Ascending aorta (tissue), 2 donors: ENCODE measurements around the gene MIPEP. TPM values are rescaled to one million over a fixed set of nuclear protein-coding genes. Genes with fewer than 3 reads are reported as not detected.

ENCODE experiments used
- DNase-seq, 2 donors: peaks; one replicate each; pipeline ENCODE4 v3.0.0-alpha.2; 2019; ENCODE audit warnings: low spot score in 2 of 2
- H3K27ac ChIP-seq, 2 donors: fragments of 200-600 bp; sonication (generic); one replicate each; pipeline ENCODE4 v1.5.1; 2016 to 2017; ENCODE audit warnings: mild to moderate bottlenecking in 1 of 2
- H3K27me3 ChIP-seq: fragments of 200-600 bp; sonication (generic); one replicate; pipeline ENCODE4 v1.5.1; 2017
- H3K36me3 ChIP-seq, 2 donors: fragments of 200-600 bp; sonication (generic); one replicate each; pipeline ENCODE4 v1.5.1; 2016
- H3K4me1 ChIP-seq, 2 donors: fragments of 200-600 bp; sonication (generic); one replicate each; pipeline ENCODE4 v1.5.1; 2016 to 2017; ENCODE audit warnings: mild to moderate bottlenecking in 1 of 2
- H3K4me3 ChIP-seq, 2 donors: fragments of 200-600 bp; sonication (generic); one replicate each; pipeline ENCODE4 v1.5.1; 2016 to 2017; ENCODE audit warnings: mild to moderate bottlenecking in 1 of 2
- H3K9me3 ChIP-seq, 2 donors: fragments of 200-600 bp; sonication (generic); one replicate each; pipeline ENCODE4 v1.5.1; 2016
- intact Hi-C: fragments of 100-400 bp; cut with DNase I; formaldehyde crosslinking; loops from one replicate; pipeline ENCODE4 v1.15.1; 2023
- total RNA-seq: library from RNA; depleted of rRNA; stranded (reverse); fragments of >200 nt; gene quantifications from one replicate; pipeline ENCODE4 v1.1.0, GENCODE V29; 2016
- TF ChIP-seq, protein P1 (sequence below), 3 experiments: fragments of 200-600 bp in 2 of 3; fragments of 450-650 bp in 1 of 3; sonication (generic) in 2 of 3; IDR thresholded peaks; one replicate each; pipeline ENCODE4 v1.5.1; 2016 to 2019; ENCODE audit warnings: antibody characterized with exemption in 3 of 3, mild to moderate bottlenecking in 1 of 3, moderate library complexity in 1 of 3

MIPEP gene
- total RNA-seq, 1 donor from 2014 or later = 2.8 TPM

GRCh38 chr13:23696610-23697009 is 192.6 kb downstream of the MIPEP start:
- Histone ChIP-seq H3K4me3 (no peak overlapping the region), H3K27ac (no peak overlapping the region), H3K36me3 (no peaks in the 10 kb centered on the region), H3K9me3 (no peaks in the 10 kb centered on the region), H3K27me3 (no peaks in the 10 kb centered on the region), H3K4me1 (no peaks in the 10 kb centered on the region)
- TF ChIP-seq, protein P1, sequence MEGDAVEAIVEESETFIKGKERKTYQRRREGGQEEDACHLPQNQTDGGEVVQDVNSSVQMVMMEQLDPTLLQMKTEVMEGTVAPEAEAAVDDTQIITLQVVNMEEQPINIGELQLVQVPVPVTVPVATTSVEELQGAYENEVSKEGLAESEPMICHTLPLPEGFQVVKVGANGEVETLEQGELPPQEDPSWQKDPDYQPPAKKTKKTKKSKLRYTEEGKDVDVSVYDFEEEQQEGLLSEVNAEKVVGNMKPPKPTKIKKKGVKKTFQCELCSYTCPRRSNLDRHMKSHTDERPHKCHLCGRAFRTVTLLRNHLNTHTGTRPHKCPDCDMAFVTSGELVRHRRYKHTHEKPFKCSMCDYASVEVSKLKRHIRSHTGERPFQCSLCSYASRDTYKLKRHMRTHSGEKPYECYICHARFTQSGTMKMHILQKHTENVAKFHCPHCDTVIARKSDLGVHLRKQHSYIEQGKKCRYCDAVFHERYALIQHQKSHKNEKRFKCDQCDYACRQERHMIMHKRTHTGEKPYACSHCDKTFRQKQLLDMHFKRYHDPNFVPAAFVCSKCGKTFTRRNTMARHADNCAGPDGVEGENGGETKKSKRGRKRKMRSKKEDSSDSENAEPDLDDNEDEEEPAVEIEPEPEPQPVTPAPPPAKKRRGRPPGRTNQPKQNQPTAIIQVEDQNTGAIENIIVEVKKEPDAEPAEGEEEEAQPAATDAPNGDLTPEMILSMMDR (IDR thresholded peaks at IDR 0.05) = no peak
- DNase-seq = no peak
- intact Hi-C loops = no loop called here

DNA sequence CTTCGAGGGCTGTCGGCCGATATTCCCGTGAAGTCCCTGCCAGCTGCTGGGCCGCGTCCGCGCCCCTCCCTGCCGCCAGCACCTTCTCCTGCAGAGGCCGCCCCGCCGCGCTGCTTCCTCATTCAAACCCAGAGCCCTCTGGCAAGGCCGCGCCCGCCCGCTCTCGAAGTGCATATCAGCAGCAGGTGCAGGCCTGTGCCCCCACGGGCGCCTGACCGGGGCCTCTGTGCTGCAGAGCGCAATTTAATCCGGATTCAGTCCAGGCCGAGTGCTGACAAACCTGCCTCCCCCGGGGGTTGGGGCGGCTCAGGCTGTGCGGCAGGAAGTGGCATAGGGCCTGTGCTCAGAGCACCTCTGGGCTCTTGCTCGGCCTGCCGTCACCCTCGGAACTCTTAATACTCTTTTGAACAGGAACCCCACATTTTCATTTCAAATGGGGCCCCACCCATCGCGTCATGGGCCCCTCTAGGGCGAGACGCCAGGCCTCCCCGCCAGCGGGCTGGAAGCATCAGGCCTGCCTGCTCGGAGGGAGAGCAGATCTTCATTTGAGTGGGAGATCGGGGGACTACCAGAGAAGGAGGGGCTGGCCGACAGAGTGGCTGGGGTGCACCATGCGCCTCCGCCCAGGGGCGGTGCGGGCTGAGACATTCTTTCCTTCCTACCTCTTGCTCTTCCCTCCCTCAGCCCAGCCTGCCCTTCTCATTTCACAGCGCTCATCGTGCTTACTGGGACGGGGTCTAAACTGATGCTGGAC is 193.3 kb downstream of the MIPEP start:
- no peaks in the 10 kb centered on the region for H3K36me3 ChIP-seq
- H3K27me3 ChIP-seq = no peaks in the 10 kb centered on the region
- peak overlapping the region in 1 of 2 donors; percentile 41 for H3K4me3 ChIP-seq
- DNase-seq = no peak
- H3K9me3 ChIP-seq = no peaks in the 10 kb centered on the region
- H3K27ac ChIP-seq = no peak overlapping the region
- intact Hi-C loops = no loop called here
- no peaks in the 10 kb centered on the region for H3K4me1 ChIP-seq
- TF ChIP-seq, protein P1 (IDR thresholded peaks at IDR 0.05) = no peak

DNA sequence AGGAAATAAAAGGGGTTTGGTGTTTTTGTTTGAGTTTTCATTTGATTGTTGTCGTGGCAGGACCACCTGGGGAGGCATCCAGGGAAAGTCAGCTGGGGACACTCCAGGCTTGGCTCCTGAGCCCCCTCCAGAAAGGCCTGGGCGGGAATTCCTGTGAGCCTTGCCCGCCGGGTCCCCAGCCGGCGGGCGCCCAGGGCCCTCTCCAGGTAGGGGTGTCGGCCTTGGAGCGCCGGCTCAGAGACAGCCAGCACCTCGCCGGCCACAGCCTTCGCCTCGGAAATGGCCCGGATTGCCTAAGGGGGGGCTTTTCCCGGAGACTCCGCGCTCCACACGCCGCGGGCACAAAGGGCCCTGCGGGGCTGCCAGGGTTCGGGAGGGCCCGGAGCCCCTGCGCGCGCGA is 194.0 kb downstream of the MIPEP start:
- Histone ChIP-seq H3K36me3 (no peaks in the 10 kb centered on the region), H3K27ac (no peak overlapping the region), H3K4me1 (no peaks in the 10 kb centered on the region), H3K27me3 (no peaks in the 10 kb centered on the region), H3K9me3 (no peaks in the 10 kb centered on the region), H3K4me3 (no peak overlapping the region)
- TF ChIP-seq, protein P1 (IDR thresholded peaks at IDR 0.05) = no peak
- intact Hi-C loops = no loop called here
- no peak for DNase-seq

- Histone ChIP-seq H3K4me3 (no peak overlapping the region), H3K27me3 (no peaks in the 10 kb centered on the region), H3K36me3 (no peaks in the 10 kb centered on the region), H3K9me3 (no peaks in the 10 kb centered on the region), H3K4me1 (no peaks in the 10 kb centered on the region), H3K27ac (no peak overlapping the region)
- intact Hi-C loops = no loop called here
- DNase-seq = no peak
- TF ChIP-seq, protein P1 (IDR thresholded peaks at IDR 0.05) = no peak
Measured at GRCh38 chr13:23692816-23693215, 196.4 kb downstream of the MIPEP start.

DNA sequence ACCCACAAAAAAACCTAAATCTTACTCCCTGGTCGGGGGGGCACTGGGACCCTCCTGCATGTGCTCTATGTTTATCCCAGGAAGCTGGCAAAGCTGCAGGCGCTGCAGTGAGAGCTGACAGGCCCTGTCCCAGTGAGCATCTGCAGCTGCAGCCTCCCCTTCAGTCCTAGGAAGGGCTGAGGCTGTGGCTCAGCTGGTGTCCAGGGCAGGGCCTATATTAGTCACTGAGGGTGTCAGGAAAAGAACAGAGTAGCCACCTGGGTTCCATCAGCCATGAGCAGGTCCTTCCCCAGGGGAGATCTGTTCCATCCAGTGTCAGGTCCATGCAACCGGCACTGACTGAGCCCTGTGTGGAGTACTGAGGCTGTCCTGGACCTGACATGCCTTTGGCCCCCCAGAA is 198.5 kb downstream of the MIPEP start:
- Histone ChIP-seq H3K27ac (no peak overlapping the region), H3K4me1 (no peaks in the 10 kb centered on the region), H3K27me3 (no peaks in the 10 kb centered on the region), H3K36me3 (no peaks in the 10 kb centered on the region), H3K4me3 (no peak overlapping the region), H3K9me3 (no peaks in the 10 kb centered on the region)
- TF ChIP-seq, protein P1 (IDR thresholded peaks at IDR 0.05) = no peak
- no peak for DNase-seq
- intact Hi-C loops = no loop called here
